HEK293T (cell line): Measurements from ENCODE around the gene NUP160.

ENCODE experiments used
- CTCF ChIA-PET: fragments of 350-600 bp; formaldehyde crosslinking; extraction: SDS; loops from one replicate; lab custom pipeline; 2021; ENCODE audit warnings: antibody characterized with exemption, inconsistent platforms; lab: Yijun Ruan, JAX
- POLR2A ChIA-PET: fragments of 350-600 bp; formaldehyde crosslinking; extraction: SDS; loops from one replicate; lab custom pipeline; 2020; ENCODE audit warnings: antibody characterized with exemption, inconsistent platforms; lab: Yijun Ruan, JAX
- DNase-seq: peaks from one replicate; pipeline ENCODE4 v3.0.0; 2012; ENCODE audit warnings: mixed read lengths; ENCODE audit errors: extremely low spot score
- ARNT ChIP-seq: fragments of 450-650 bp; IDR thresholded peaks from 2 replicates; pipeline ENCODE4 v1.6.1; 2017; ENCODE audit warnings: mild to moderate bottlenecking
- BHLHE40 ChIP-seq: fragments of 450-650 bp; IDR thresholded peaks from 2 replicates; pipeline ENCODE4 v1.6.1; 2016; ENCODE audit warnings: mild to moderate bottlenecking, moderate library complexity, borderline replicate concordance
- CTBP1 ChIP-seq: fragments of 450-650 bp; IDR thresholded peaks from 2 replicates; pipeline ENCODE4 v1.6.1; 2016; ENCODE audit warnings: borderline replicate concordance
- ELF4 ChIP-seq: fragments of 450-650 bp; IDR thresholded peaks from 2 replicates; pipeline ENCODE4 v1.6.1; 2017; ENCODE audit warnings: antibody characterized with exemption
- FOXA1 ChIP-seq: fragments of 450-650 bp; IDR thresholded peaks from 2 replicates; pipeline ENCODE4 v1.6.1; 2016; ENCODE audit warnings: mild to moderate bottlenecking
- FOXK2 ChIP-seq: fragments of 450-650 bp; IDR thresholded peaks from 2 replicates; pipeline ENCODE4 v1.6.1; 2016; ENCODE audit warnings: mild to moderate bottlenecking
- FOXM1 ChIP-seq: fragments of 450-650 bp; IDR thresholded peaks from 2 replicates; pipeline ENCODE4 v1.6.1; 2017; ENCODE audit warnings: mild to moderate bottlenecking, borderline replicate concordance
- HDGF ChIP-seq: fragments of 450-650 bp; IDR thresholded peaks from 2 replicates; pipeline ENCODE4 v1.6.1; 2017; ENCODE audit warnings: antibody characterized with exemption, borderline replicate concordance
- L3MBTL2 ChIP-seq: fragments of 450-650 bp; conservative IDR thresholded peaks from 2 replicates; pipeline ENCODE4 v1.6.1; 2016; ENCODE audit warnings: mild to moderate bottlenecking
- LEF1 ChIP-seq: fragments of 450-650 bp; IDR thresholded peaks from 2 replicates; pipeline ENCODE4 v1.6.1; 2017; ENCODE audit warnings: mild to moderate bottlenecking, borderline replicate concordance
- NFRKB ChIP-seq: fragments of 450-650 bp; IDR thresholded peaks from 2 replicates; pipeline ENCODE4 v1.6.1; 2016; ENCODE audit warnings: mild to moderate bottlenecking, moderate library complexity
- SP1 ChIP-seq: fragments of 450-650 bp; IDR thresholded peaks from 2 replicates; pipeline ENCODE4 v1.6.1; 2017
- SUZ12 ChIP-seq: fragments of 450-650 bp; IDR thresholded peaks from 2 replicates; pipeline ENCODE4 v1.6.1; 2016; ENCODE audit warnings: mild to moderate bottlenecking
- TARDBP ChIP-seq: fragments of 450-650 bp; IDR thresholded peaks from 2 replicates; pipeline ENCODE4 v1.6.1; 2016
- ZNF384 ChIP-seq: fragments of 450-650 bp; IDR thresholded peaks from 2 replicates; pipeline ENCODE4 v1.6.1; 2016
- TF ChIP-seq, protein P1 (sequence below): fragments of 450-650 bp; IDR thresholded peaks from 2 replicates; pipeline ENCODE4 v1.6.1; 2016

The NUP160 gene

DNA sequence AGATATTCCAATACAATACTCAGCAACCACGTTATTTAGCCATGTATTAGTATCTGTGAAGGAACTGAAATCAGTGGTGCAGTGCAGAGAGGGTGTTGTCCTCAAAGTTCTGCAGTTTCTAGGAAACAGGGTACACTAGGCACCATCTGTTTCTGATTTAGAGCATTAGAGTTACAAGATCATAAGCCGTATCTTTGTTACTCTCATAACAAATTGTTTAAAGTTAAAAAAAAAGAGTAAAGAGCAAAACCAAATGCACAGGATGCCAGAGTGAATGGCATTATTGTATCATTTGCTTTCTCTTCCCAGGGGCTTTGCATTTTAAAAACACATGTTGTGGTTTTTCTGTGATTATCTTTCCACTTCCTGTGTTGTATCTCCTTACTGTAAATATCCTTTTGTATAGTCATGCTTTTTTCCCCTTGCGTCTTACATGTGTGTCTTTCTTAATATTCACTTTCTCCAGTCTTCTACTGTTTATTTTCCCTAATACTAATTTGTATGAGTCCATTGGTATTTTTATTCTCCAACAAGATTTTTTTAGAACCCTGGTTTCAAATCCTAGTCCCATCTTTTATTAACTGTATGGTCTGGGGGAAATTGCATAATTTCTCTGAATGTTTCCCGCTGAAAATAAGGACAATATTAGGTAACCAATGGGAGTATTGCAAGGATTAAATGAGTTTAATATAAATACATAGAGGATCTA lies 15.2 kb upstream of the NUP160 start:
- DNase-seq, result no peak
- POLR2A ChIA-PET, result no interaction called here
- TF ChIP-seq FOXK2, result no peak
- TF ChIP-seq HDGF, result no peak
- TF ChIP-seq ARNT, result no peak
- TF ChIP-seq FOXA1, result no peak
- no peak for TF ChIP-seq LEF1
- no peak for TF ChIP-seq BHLHE40
- no peak for TF ChIP-seq TARDBP
- TF ChIP-seq, protein P1, sequence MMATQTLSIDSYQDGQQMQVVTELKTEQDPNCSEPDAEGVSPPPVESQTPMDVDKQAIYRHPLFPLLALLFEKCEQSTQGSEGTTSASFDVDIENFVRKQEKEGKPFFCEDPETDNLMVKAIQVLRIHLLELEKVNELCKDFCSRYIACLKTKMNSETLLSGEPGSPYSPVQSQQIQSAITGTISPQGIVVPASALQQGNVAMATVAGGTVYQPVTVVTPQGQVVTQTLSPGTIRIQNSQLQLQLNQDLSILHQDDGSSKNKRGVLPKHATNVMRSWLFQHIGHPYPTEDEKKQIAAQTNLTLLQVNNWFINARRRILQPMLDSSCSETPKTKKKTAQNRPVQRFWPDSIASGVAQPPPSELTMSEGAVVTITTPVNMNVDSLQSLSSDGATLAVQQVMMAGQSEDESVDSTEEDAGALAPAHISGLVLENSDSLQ, result no peak
- TF ChIP-seq L3MBTL2, result no peak
- no peak for TF ChIP-seq CTBP1
- no peak for TF ChIP-seq NFRKB
- no peak for TF ChIP-seq ELF4
- no peak for TF ChIP-seq SUZ12
- no peak for TF ChIP-seq SP1
- CTCF ChIA-PET, result no interaction called here

- TF ChIP-seq BHLHE40 (no peak), LEF1 (no peak), HDGF (no peak), ZNF384 (no peak), TARDBP (no peak), L3MBTL2 (no peak), FOXM1 (no peak), SUZ12 (no peak), NFRKB (no peak), ELF4 (no peak), SP1 (no peak), FOXA1 (no peak)
- ChIA-PET CTCF (no interaction called here), POLR2A (interaction anchor here (1.4 kb wide), 1 partner anchor 11 kb away, joined by 3 read pairs; no protein-coding TSS in a partner anchor)
- no peak for DNase-seq
Measured at GRCh38 chr11:47861728-47862127, 13.6 kb upstream of the NUP160 start.

- no peak for DNase-seq
- CTCF ChIA-PET, result no interaction called here
- no peak for TF ChIP-seq HDGF
- no peak for TF ChIP-seq ELF4
- no peak for TF ChIP-seq SP1
- TF ChIP-seq TARDBP, result no peak
- TF ChIP-seq ARNT, result no peak
- no peak for TF ChIP-seq BHLHE40
- TF ChIP-seq FOXK2, result no peak
- TF ChIP-seq NFRKB, result no peak
- POLR2A ChIA-PET, result interaction anchor here (1.3 to 1.4 kb wide), 2 partner anchors 12 kb away, joined by 3 read pairs; partner anchors contain the start of gene NUP160
Measured at GRCh38 chr11:47860536-47860935, 12.4 kb upstream of the NUP160 start.

DNA sequence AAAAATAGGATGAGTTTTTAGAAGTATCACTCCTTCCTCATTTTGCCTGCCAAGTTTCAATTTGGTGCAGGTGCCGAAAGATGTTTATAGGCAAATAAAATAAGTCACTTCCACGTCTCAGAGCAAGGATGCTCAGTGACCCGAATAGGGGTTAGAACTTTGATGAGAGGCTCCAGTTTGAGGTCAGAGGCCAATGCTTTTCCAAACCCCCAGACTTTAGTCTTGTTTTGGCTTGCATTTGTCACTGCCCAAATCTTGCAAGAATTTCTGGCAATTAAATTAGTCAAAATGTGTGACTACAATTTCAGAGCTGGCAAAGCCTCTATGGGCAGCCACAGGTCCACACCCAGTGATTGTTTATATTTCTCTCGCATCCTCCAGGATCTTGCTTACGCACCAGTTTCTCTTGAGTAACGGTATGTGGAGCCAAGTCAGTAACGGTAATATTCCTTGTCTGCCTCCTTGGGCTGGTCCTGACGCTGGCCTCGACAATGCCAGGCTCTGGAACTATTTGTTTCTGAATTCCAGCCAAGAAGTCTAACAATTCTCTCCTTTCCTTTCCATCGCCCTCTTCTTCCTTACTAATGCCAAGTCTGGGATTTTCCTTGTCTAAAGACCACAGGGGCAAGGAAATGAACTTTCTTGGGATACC lies 9.9 kb upstream of the NUP160 start:
- no peak for DNase-seq
- ChIA-PET POLR2A (no interaction called here), CTCF (no interaction called here)
- no peak for TF ChIP-seq HDGF
- TF ChIP-seq ZNF384, result no peak
- no peak for TF ChIP-seq BHLHE40
- TF ChIP-seq FOXK2, result no peak
- no peak for TF ChIP-seq SP1

DNA sequence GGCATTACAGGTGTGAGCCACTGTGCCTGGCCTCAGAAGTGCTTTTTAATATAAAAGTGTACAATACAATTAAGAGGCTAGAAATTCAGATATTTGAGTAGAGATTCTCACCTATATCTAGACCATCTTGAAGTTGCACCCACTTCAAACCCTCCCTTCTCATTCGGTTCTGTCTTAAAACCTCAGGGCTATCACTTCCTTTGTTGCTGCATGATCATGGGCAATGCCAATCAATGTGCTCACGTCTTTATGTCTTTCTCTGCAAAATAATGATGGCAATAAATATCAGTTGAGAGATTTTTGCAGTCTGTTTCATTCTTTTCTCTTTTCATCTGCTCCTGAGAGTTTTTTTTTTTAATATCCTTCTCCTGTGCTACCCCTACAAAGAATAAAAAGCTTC lies 9.3 kb upstream of the NUP160 start:
- ChIA-PET CTCF (no interaction called here), POLR2A (no interaction called here)
- TF ChIP-seq BHLHE40 (no peak), ZNF384 (no peak), ARNT (no peak), TARDBP (no peak), FOXK2 (no peak), SP1 (no peak), SUZ12 (no peak), FOXM1 (no peak), ELF4 (no peak), HDGF (no peak), NFRKB (no peak), CTBP1 (no peak), FOXA1 (no peak), LEF1 (no peak)
- TF ChIP-seq, protein P1, result no peak
- no peak for DNase-seq

- POLR2A ChIA-PET, result no interaction called here
Measured at GRCh38 chr11:47856186-47856585, 8.0 kb upstream of the NUP160 start.

More at GRCh38 chr11:47856186-47856585, 8.0 kb upstream of the NUP160 start:
- DNase-seq, result no peak
- CTCF ChIA-PET, result interaction anchor here (0.7 kb wide), 1 partner anchor 12 kb away, joined by 3 read pairs; no protein-coding TSS in a partner anchor
- no peak for TF ChIP-seq SP1
- TF ChIP-seq, protein P1, result no peak
- TF ChIP-seq ARNT, result no peak
- no peak for TF ChIP-seq TARDBP
